SU-DHL-6 (cell line): ENCODE results near the gene ING1.
A peak's percentile ranks its signal among the peaks of the same experiment; 100 is the strongest.

Experiments used
- H2AFZ ChIP-seq: fragments of 200-600 bp; sonication (generic); 2 replicates; pipeline ENCODE4 v1.6.1; 2014; ENCODE audit warnings: low read depth, mild to moderate bottlenecking, moderate library complexity, mixed read lengths, antibody characterized with exemption, low read length; ENCODE audit not compliant: severe bottlenecking
- H3F3A ChIP-seq: fragments of 200-600 bp; shearing (Covaris generic); 2 replicates; pipeline ENCODE4 v1.6.0; 2016; ENCODE audit warnings: antibody characterized with exemption, mild to moderate bottlenecking; ENCODE audit not compliant: insufficient read depth
- H3K27ac ChIP-seq: fragments of 200-600 bp; sonication (generic); 2 replicates; pipeline ENCODE4 v1.5.1; 2016; ENCODE audit warnings: low read depth, mild to moderate bottlenecking, low read length, moderate library complexity, mixed read lengths
- H3K27me3 ChIP-seq: fragments of 200-600 bp; sonication (generic), shearing (Covaris generic); 2 replicates; pipeline ENCODE4 v1.6.0; 2014; ENCODE audit warnings: mild to moderate bottlenecking, low read length
- H3K36me3 ChIP-seq: fragments of 200-600 bp; sonication (generic); 2 replicates; pipeline ENCODE4 v1.6.1; 2014; ENCODE audit warnings: mild to moderate bottlenecking, low read length, mixed read lengths
- H3K4me2 ChIP-seq: fragments of 300-600, 200-600 bp; shearing (Covaris generic), sonication (generic); 2 replicates; pipeline ENCODE4 v1.6.0; 2014; ENCODE audit warnings: low read length, low read depth, mild to moderate bottlenecking; ENCODE audit not compliant: poor library complexity, severe bottlenecking
- H3K4me3 ChIP-seq: fragments of 200-600 bp; sonication (generic); 2 replicates; pipeline ENCODE4 v1.5.1; 2014; ENCODE audit warnings: antibody characterized with exemption, low read length, mild to moderate bottlenecking, mixed read lengths; ENCODE audit not compliant: insufficient read depth, poor library complexity, severe bottlenecking
- H3K79me2 ChIP-seq: fragments of 200-600 bp; sonication (generic); 2 replicates; pipeline ENCODE4 v1.6.1; 2014; ENCODE audit warnings: mild to moderate bottlenecking, low read length, moderate library complexity; ENCODE audit not compliant: insufficient read depth
- H3K9ac ChIP-seq: fragments of 200-600 bp; sonication (generic); 2 replicates; pipeline ENCODE4 v1.7.0; 2014; ENCODE audit warnings: mild to moderate bottlenecking, low read length
- H3K9me2 ChIP-seq: fragments of 200-600 bp; sonication (generic); replicated peaks from 2 replicates; pipeline ENCODE4 v1.6.1; 2014; ENCODE audit warnings: low read length; ENCODE audit not compliant: insufficient read depth
- H3K9me3 ChIP-seq: fragments of 200-600 bp; sonication (generic); 2 replicates; pipeline ENCODE4 v1.6.1; 2014; ENCODE audit warnings: low read length, mixed read lengths; ENCODE audit not compliant: insufficient read depth
- H4K20me1 ChIP-seq: fragments of 200-600 bp; sonication (generic); 2 replicates; pipeline ENCODE4 v1.6.1; 2014; ENCODE audit warnings: low read depth, mild to moderate bottlenecking, antibody characterized with exemption, low read length, moderate library complexity, mixed read lengths
- CTCF ChIP-seq: fragments of 200-600 bp; sonication (generic); IDR thresholded peaks from one replicate; pipeline ENCODE4 v1.5.1; 2017; ENCODE audit warnings: antibody characterized with exemption, mild to moderate bottlenecking, low read length, moderate library complexity; ENCODE audit not compliant: insufficient read depth, poor library complexity, severe bottlenecking
- EZH2phosphoT487 ChIP-seq: fragments of 200-600 bp; sonication (generic), shearing (Covaris generic); conservative IDR thresholded peaks from 2 replicates; pipeline ENCODE4 v1.6.1; 2018; ENCODE audit warnings: mild to moderate bottlenecking, antibody characterized with exemption, low read length, moderate library complexity, mixed read lengths

ING1 gene

DNA sequence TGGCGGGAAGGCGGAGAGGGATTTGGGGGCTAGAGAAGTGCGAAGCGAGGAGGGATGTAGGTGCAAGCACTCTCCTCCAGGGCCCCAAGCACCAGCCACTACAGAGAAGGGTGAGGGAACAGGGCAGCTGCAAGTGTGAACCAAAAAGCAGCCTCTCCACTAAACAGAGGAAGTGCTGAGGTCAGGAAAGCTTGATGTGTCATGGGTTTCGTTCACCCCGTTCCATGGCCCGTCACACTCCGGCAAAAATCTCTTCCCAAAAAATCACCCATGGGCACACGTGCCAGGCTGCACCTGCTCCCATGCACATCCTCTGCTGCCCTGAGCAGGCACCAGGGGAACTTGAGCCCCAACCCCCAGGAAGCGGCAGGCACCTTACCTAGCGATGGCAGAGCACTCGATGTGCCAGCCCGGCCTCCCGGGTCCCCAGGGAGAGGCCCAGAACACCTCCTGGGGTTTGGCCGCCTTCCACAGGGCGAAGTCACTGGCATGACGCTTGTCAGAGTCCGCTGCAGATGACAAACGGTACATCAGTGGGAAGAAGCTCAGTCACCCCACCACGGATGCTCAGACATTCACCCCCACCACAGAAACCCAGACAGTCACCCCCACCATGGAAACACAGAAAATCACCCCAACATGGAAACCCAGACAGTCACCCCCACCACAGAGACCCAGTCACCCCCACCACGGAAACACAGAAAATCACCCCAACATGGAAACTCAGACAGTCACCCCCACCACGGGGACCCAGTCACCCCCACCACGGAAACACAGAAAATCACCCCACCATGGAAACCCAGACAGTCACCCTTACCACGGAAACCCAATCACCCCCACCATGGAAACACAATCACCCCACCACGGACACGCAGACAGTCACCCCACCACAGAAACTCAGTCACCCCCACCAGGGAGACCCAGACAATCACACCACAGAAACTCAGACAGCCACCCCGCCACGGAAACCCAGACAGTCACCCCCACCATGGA is 36.6 kb upstream of the ING1 start:
- H3F3A ChIP-seq = peaks cover 27% of the 10 kb centered on the region
- H3K9ac ChIP-seq = peak overlapping the region; percentile 46
- H2AFZ ChIP-seq = no peak overlapping the region
- H3K9me3 ChIP-seq = no peaks in the 10 kb centered on the region
- no peaks in the 10 kb centered on the region for H3K9me2 ChIP-seq
- peak overlapping the region; percentile 96 for H3K27ac ChIP-seq
- H3K79me2 ChIP-seq = no peaks in the 10 kb centered on the region; the same call in 1 of the 2 replicates
- H3K36me3 ChIP-seq = peaks cover under 1% of the 10 kb centered on the region; the same call in 1 of the 2 replicates
- TF ChIP-seq CTCF (no peak), EZH2phosphoT487 (no peak)
- peak overlapping the region; percentile 36 for H3K4me3 ChIP-seq
- no peaks in the 10 kb centered on the region for H3K27me3 ChIP-seq
- no peaks in the 10 kb centered on the region for H4K20me1 ChIP-seq
- peak overlapping the region; percentile 64 for H3K4me2 ChIP-seq

GRCh38 chr13:110677731-110678545 is 35.6 kb upstream of the ING1 start:
- Histone ChIP-seq H3K4me2 (no peak overlapping the region), H3K9me3 (no peaks in the 10 kb centered on the region), H3F3A (peaks cover 31% of the 10 kb centered on the region), H4K20me1 (no peaks in the 10 kb centered on the region), H3K9ac (no peak overlapping the region), H3K27ac (peak overlapping the region; percentile 42), H3K4me3 (no peak overlapping the region), H2AFZ (no peak overlapping the region), H3K36me3 (peaks cover 7% of the 10 kb centered on the region; the same call in 1 of the 2 replicates), H3K9me2 (no peaks in the 10 kb centered on the region), H3K79me2 (no peaks in the 10 kb centered on the region; the same call in 1 of the 2 replicates), H3K27me3 (no peaks in the 10 kb centered on the region)
- TF ChIP-seq EZH2phosphoT487 = no peak
- no peak for TF ChIP-seq CTCF

DNA sequence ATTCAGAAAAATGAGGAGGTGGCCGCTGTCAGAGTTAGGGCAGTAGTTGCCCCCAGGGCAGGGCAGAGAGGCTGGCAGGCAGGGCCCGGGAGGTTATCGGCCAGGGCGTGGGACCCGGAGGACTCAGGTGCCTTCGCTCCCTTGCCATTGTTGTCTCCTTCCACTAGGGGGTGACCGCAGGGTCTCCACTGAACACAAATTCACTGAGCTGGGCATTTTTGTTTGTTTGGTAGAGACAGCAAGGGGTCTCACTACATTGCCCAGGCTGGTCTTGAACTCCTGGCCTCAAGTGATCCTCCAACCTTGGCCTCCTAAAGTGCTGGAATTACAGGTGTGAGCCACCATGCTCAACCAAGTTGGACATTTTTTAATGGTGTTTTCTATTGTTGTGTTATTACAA is 32.6 kb upstream of the ING1 start:
- Histone ChIP-seq H4K20me1 (no peaks in the 10 kb centered on the region), H3K36me3 (peaks cover 7% of the 10 kb centered on the region; the same call in 1 of the 2 replicates), H3K27ac (peak overlapping the region; percentile 45; the same call in 1 of the 2 replicates), H3F3A (0 out of 2 replicates have a peak, but pooled peaks cover 26% of the 10 kb centered on the region), H3K27me3 (no peaks in the 10 kb centered on the region), H3K9me2 (no peaks in the 10 kb centered on the region), H3K9ac (no peak overlapping the region), H2AFZ (no peak overlapping the region), H3K4me3 (no peak overlapping the region), H3K4me2 (no peak overlapping the region), H3K79me2 (no peaks in the 10 kb centered on the region), H3K9me3 (no peaks in the 10 kb centered on the region)
- TF ChIP-seq EZH2phosphoT487 (no peak), CTCF (peak; percentile 20)
